ENCODE results near the gene ZNF83. TPM values are rescaled to one million over a fixed set of nuclear protein-coding genes. Genes with fewer than 3 reads are reported as not detected.
"Not testable (repeated sequence)": the region's sequence is repeated elsewhere in the genome, so short reads cannot be mapped to it uniquely, and the experiment has no call there.

The ZNF83 gene
- total RNA-seq (10 to 100 TPM; 56.1 to 61.1 TPM), total RNA-seq (66.6 to 69.4 reads per million in 2 donors)

- DNase-seq (peak; percentile 83 to 93 (median 84)), ATAC-seq (peak; percentile 94)
- no peaks in the 10 kb centered on the region for H3K27me3 Mint-ChIP-seq
- H3K9me3 ChIP-seq (ENCODE audit: control insufficient read depth, low read length, poor library complexity, severe bottlenecking), result no peaks in the 10 kb centered on the region
- peak within 1 kb of the TSS; percentile 99 for H3K4me3 Mint-ChIP-seq
- no peaks in the 10 kb centered on the region for H3K36me3 Mint-ChIP-seq (ENCODE audit: low read depth)
- H3K27ac Mint-ChIP-seq, result peak within 1 kb of the TSS; percentile 98
- peaks cover 17% of the 10 kb centered on the region for H3K4me1 Mint-ChIP-seq
Observed at GRCh38 chr19:52637718-52638585, at the start of gene ZNF83. ZNF83 (minus strand) TSS chr19:52638355.

- Mint-ChIP-seq H3K36me3 (ENCODE audit: low read depth) (peaks cover 4% of the 10 kb centered on the region), H3K4me3 (no peak overlapping the region), H3K27me3 (no peaks in the 10 kb centered on the region), H3K4me1 (peaks cover 27% of the 10 kb centered on the region), H3K27ac (no peak overlapping the region)
- ATAC-seq (no peak), DNase-seq (no peak)
- H3K9me3 ChIP-seq (ENCODE audit: control insufficient read depth, low read length, poor library complexity, severe bottlenecking), result no peaks in the 10 kb centered on the region
Observed at GRCh38 chr19:52687684-52688083, 49.5 kb upstream of the ZNF83 start.

- H3K4me1 Mint-ChIP-seq, result peaks cover 27% of the 10 kb centered on the region
- DNase-seq, result no peak
- H3K9me3 ChIP-seq (ENCODE audit: control insufficient read depth, low read length, poor library complexity, severe bottlenecking), result no peaks in the 10 kb centered on the region
- no peak overlapping the region for H3K27ac Mint-ChIP-seq
- no peak for ATAC-seq
- no peaks in the 10 kb centered on the region for H3K27me3 Mint-ChIP-seq
- peaks cover 2% of the 10 kb centered on the region for H3K36me3 Mint-ChIP-seq (ENCODE audit: low read depth)
- H3K4me3 Mint-ChIP-seq, result no peak overlapping the region
Observed at GRCh38 chr19:52685811-52686210, 47.7 kb upstream of the ZNF83 start.

GRCh38 chr19:52681216-52681615, 43.1 kb upstream of the ZNF83 start:
- not testable (repeated sequence) for H3K36me3 Mint-ChIP-seq (ENCODE audit: low read depth)

GRCh38 chr19:52679598-52679997, 41.4 kb upstream of the ZNF83 start:
- ATAC-seq, result no peak
- no peak for DNase-seq
- Mint-ChIP-seq H3K27me3 (no peaks in the 10 kb centered on the region), H3K36me3 (ENCODE audit: low read depth) (peaks cover 12% of the 10 kb centered on the region), H3K4me1 (peaks cover 3% of the 10 kb centered on the region), H3K4me3 (no peak overlapping the region), H3K27ac (no peak overlapping the region)
- H3K9me3 ChIP-seq (ENCODE audit: control insufficient read depth, low read length, poor library complexity, severe bottlenecking), result no peaks in the 10 kb centered on the region

More at GRCh38 chr19:52681216-52681615, 43.1 kb upstream of the ZNF83 start:
- H3K27ac Mint-ChIP-seq; ATAC-seq; H3K9me3 ChIP-seq (ENCODE audit: control insufficient read depth, low read length, poor library complexity, severe bottlenecking); H3K4me3 Mint-ChIP-seq; DNase-seq; H3K4me1 Mint-ChIP-seq; H3K27me3 Mint-ChIP-seq: not testable (repeated sequence)

- DNase-seq; H3K4me1 Mint-ChIP-seq; ATAC-seq; H3K9me3 ChIP-seq (ENCODE audit: control insufficient read depth, low read length, poor library complexity, severe bottlenecking); H3K27me3 Mint-ChIP-seq; H3K4me3 Mint-ChIP-seq; H3K27ac Mint-ChIP-seq: not testable (repeated sequence)
- H3K36me3 Mint-ChIP-seq (ENCODE audit: low read depth), result peaks cover 12% of the 10 kb centered on the region
Observed at GRCh38 chr19:52675239-52675638, 37.1 kb upstream of the ZNF83 start.

- Mint-ChIP-seq H3K27ac (no peak overlapping the region), H3K36me3 (ENCODE audit: low read depth) (peaks cover 11% of the 10 kb centered on the region), H3K27me3 (no peaks in the 10 kb centered on the region)
Observed at GRCh38 chr19:52673014-52673413, 34.9 kb upstream of the ZNF83 start.

GRCh38 chr19:52670046-52670445, 31.9 kb upstream of the ZNF83 start:
- no peak overlapping the region for H3K27ac Mint-ChIP-seq

More at GRCh38 chr19:52673014-52673413, 34.9 kb upstream of the ZNF83 start:
- ATAC-seq (no peak), DNase-seq (no peak)
- no peak overlapping the region for H3K4me3 Mint-ChIP-seq
- H3K4me1 Mint-ChIP-seq, result no peaks in the 10 kb centered on the region
- H3K9me3 ChIP-seq (ENCODE audit: control insufficient read depth, low read length, poor library complexity, severe bottlenecking), result no peaks in the 10 kb centered on the region

GRCh38 chr19:52669586-52669985, 31.4 kb upstream of the ZNF83 start:
- Mint-ChIP-seq H3K27me3 (no peaks in the 10 kb centered on the region), H3K27ac (no peak overlapping the region), H3K36me3 (ENCODE audit: low read depth) (peaks cover 9% of the 10 kb centered on the region), H3K4me3 (no peak overlapping the region), H3K4me1 (peaks cover 3% of the 10 kb centered on the region)
- no peak for DNase-seq
- ATAC-seq, result no peak
- H3K9me3 ChIP-seq (ENCODE audit: control insufficient read depth, low read length, poor library complexity, severe bottlenecking), result no peaks in the 10 kb centered on the region

More at GRCh38 chr19:52670046-52670445, 31.9 kb upstream of the ZNF83 start:
- peaks cover 9% of the 10 kb centered on the region for H3K36me3 Mint-ChIP-seq (ENCODE audit: low read depth)
- no peaks in the 10 kb centered on the region for H3K9me3 ChIP-seq (ENCODE audit: control insufficient read depth, low read length, poor library complexity, severe bottlenecking)
- peaks cover 3% of the 10 kb centered on the region for H3K4me1 Mint-ChIP-seq
- no peak for DNase-seq
- no peak overlapping the region for H3K4me3 Mint-ChIP-seq
- ATAC-seq, result no peak
- no peaks in the 10 kb centered on the region for H3K27me3 Mint-ChIP-seq

GRCh38 chr19:52667972-52668371, 29.8 kb upstream of the ZNF83 start:
- Mint-ChIP-seq H3K4me3 (no peak overlapping the region), H3K4me1 (peaks cover 5% of the 10 kb centered on the region), H3K27ac (no peak overlapping the region), H3K36me3 (ENCODE audit: low read depth) (peaks cover 9% of the 10 kb centered on the region), H3K27me3 (no peaks in the 10 kb centered on the region)
- ATAC-seq (no peak), DNase-seq (no peak)
- no peaks in the 10 kb centered on the region for H3K9me3 ChIP-seq (ENCODE audit: control insufficient read depth, low read length, poor library complexity, severe bottlenecking)

GRCh38 chr19:52666506-52666905, 28.4 kb upstream of the ZNF83 start:
- H3K27me3 Mint-ChIP-seq, result no peaks in the 10 kb centered on the region
- peaks cover 7% of the 10 kb centered on the region for H3K4me1 Mint-ChIP-seq
- no peak overlapping the region for H3K4me3 Mint-ChIP-seq
- ATAC-seq (no peak), DNase-seq (no peak)
- no peaks in the 10 kb centered on the region for H3K9me3 ChIP-seq (ENCODE audit: control insufficient read depth, low read length, poor library complexity, severe bottlenecking)
- H3K27ac Mint-ChIP-seq, result no peak overlapping the region
- H3K36me3 Mint-ChIP-seq (ENCODE audit: low read depth), result peaks cover 9% of the 10 kb centered on the region

- no peak for DNase-seq
- H3K36me3 Mint-ChIP-seq (ENCODE audit: low read depth), result peaks cover 10% of the 10 kb centered on the region
Observed at GRCh38 chr19:52665529-52665928, 27.4 kb upstream of the ZNF83 start.

GRCh38 chr19:52665027-52665426, 26.9 kb upstream of the ZNF83 start:
- DNase-seq, result no peak
- Mint-ChIP-seq H3K27ac (no peak overlapping the region), H3K36me3 (ENCODE audit: low read depth) (peaks cover 9% of the 10 kb centered on the region), H3K4me1 (peaks cover 7% of the 10 kb centered on the region), H3K27me3 (no peaks in the 10 kb centered on the region), H3K4me3 (no peak overlapping the region)
- no peaks in the 10 kb centered on the region for H3K9me3 ChIP-seq (ENCODE audit: control insufficient read depth, low read length, poor library complexity, severe bottlenecking)
- no peak for ATAC-seq

More at GRCh38 chr19:52665529-52665928, 27.4 kb upstream of the ZNF83 start:
- Mint-ChIP-seq H3K27ac (peak overlapping the region; percentile 37), H3K27me3 (no peaks in the 10 kb centered on the region), H3K4me1 (peaks cover 7% of the 10 kb centered on the region), H3K4me3 (no peak overlapping the region)
- no peak for ATAC-seq
- no peaks in the 10 kb centered on the region for H3K9me3 ChIP-seq (ENCODE audit: control insufficient read depth, low read length, poor library complexity, severe bottlenecking)

- DNase-seq (no peak), ATAC-seq (no peak)
- H3K27me3 Mint-ChIP-seq, result no peaks in the 10 kb centered on the region
- peaks cover 7% of the 10 kb centered on the region for H3K4me1 Mint-ChIP-seq
- H3K4me3 Mint-ChIP-seq, result no peak overlapping the region
- H3K36me3 Mint-ChIP-seq (ENCODE audit: low read depth), result peaks cover 9% of the 10 kb centered on the region
- H3K9me3 ChIP-seq (ENCODE audit: control insufficient read depth, low read length, poor library complexity, severe bottlenecking), result no peaks in the 10 kb centered on the region
- H3K27ac Mint-ChIP-seq, result no peak overlapping the region
Observed at GRCh38 chr19:52664461-52664860, 26.3 kb upstream of the ZNF83 start.

All from T-helper 17 cell (primary cell).